Measurements from ENCODE around the gene DIP2C. TPM values are rescaled to one million over a fixed set of nuclear protein-coding genes. Genes with fewer than 3 reads are reported as not detected.
A peak's percentile ranks its signal among the peaks of the same experiment; 100 is the strongest.
"Not testable (repeated sequence)": the region's sequence is repeated elsewhere in the genome, so short reads cannot be mapped to it uniquely, and the experiment has no call there.

DIP2C gene
- polyA plus RNA-seq, 2 donors: 2.2 to 2.7 TPM

DNA sequence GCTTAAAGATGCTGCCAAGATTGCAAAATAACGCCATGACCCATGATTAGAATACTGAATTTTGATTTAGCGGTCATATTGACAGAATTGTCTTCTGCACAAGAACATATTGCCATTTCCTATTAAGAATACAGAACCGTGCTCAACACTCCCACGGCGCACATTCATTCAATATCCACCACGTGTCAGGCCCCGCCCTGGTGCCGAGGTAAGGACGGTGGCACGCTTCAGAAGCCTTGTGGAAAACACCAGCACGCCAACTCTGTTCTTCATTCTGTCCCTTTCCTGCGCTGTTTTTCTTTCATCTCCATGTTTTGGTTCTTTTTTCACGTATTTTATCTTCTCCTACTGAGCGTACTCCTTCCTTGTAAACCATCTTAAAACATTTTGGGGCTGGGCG is 364.9 kb downstream of the DIP2C start:
- H3K27me3 ChIP-seq (ENCODE audit: control insufficient read depth in 1 of 2, insufficient read depth in 2 of 2, low read length in 2 of 2): no peaks in the 10 kb centered on the region
- H3K27ac ChIP-seq (ENCODE audit: low read depth in 2 of 2, low read length in 1 of 2): no peak overlapping the region
- H3K9me3 ChIP-seq (ENCODE audit: control insufficient read depth in 2 of 2, insufficient read depth in 1 of 2, low read depth in 1 of 2, low read length in 1 of 2): no peaks in the 10 kb centered on the region
- 90 to 92% methylated on average over 15 of the region's 15 CpGs for WGBS, 2 donors
- peaks cover 0 to 3% of the 10 kb centered on the region in 2 donors for H3K36me3 ChIP-seq (ENCODE audit: control insufficient read depth in 2 of 2, insufficient read depth in 2 of 2, low read length in 1 of 2)
- H3K4me1 ChIP-seq (ENCODE audit: control insufficient read depth in 2 of 2, insufficient read depth in 2 of 2, low read length in 1 of 2): peaks cover 0 to 2% of the 10 kb centered on the region in 2 donors
- no peak overlapping the region for H3K4me3 ChIP-seq (ENCODE audit: low read depth in 1 of 2, low read length in 2 of 2)

DNA sequence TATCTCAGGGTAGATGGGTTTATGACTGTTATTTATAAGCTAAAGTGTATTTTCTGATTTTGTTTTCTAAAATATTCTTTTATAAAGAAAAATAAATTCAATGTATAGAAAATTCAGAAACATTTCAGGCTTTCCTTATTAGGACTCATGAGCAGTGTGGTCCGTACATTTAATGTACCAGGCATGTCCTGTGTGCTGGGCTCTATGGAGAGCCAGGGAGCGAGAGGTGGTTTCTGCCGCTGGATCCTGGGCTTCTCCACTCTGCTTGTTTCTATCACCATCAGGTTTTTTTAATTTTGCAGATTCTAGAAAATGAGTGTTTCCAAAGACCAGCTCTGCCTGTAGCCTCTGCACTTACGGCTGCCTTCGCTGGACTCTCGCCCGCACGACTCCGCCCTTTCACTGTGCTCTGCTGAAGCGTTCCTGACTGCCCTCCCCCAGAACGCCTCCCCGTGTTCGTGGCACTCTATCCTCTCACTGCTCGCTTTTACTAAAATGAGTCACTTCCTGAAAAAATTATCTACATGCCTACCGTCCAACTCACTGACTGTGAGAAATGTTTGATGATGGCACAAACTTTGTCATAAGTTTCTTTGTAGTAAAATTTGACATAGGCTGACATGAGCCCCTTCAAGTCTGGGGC is 365.7 kb downstream of the DIP2C start:
- 24 to 40% methylated on average over 15 of the region's 15 CpGs for WGBS, 2 donors
- peaks cover 0 to 3% of the 10 kb centered on the region in 2 donors for H3K36me3 ChIP-seq (ENCODE audit: control insufficient read depth in 2 of 2, insufficient read depth in 2 of 2, low read length in 1 of 2)
- no peak overlapping the region for H3K4me3 ChIP-seq (ENCODE audit: low read depth in 1 of 2, low read length in 2 of 2)
- H3K27me3 ChIP-seq (ENCODE audit: control insufficient read depth in 1 of 2, insufficient read depth in 2 of 2, low read length in 2 of 2): no peaks in the 10 kb centered on the region
- H3K9me3 ChIP-seq (ENCODE audit: control insufficient read depth in 2 of 2, insufficient read depth in 1 of 2, low read depth in 1 of 2, low read length in 1 of 2): no peaks in the 10 kb centered on the region
- H3K27ac ChIP-seq (ENCODE audit: low read depth in 2 of 2, low read length in 1 of 2): peak overlapping the region in 1 of 2 donors; percentile 74
- no peaks in the 10 kb centered on the region for H3K4me1 ChIP-seq (ENCODE audit: control insufficient read depth in 2 of 2, insufficient read depth in 2 of 2, low read length in 1 of 2)

DNA sequence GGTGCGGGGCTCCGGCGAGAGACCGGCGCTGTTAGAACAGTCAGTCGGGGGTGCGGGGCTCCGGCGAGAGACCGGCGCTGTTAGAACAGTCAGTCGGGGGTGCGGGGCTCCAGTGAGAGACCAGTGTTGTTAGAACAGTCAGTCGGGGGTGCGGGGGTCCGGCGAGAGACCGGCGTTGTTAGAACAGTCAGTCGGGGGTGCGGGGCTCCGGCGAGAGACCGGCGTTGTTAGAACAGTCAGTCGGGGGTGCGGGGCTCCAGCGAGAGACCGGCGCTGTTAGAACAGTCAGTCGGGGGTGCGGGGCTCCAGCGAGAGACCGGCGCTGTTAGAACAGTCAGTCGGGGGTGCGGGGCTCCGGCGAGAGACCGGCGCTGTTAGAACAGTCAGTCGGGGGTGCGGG is 366.4 kb downstream of the DIP2C start:
- 91 to 92% methylated on average over 23 to 35 of the region's 43 CpGs for WGBS, 2 donors
- H3K4me3 ChIP-seq (ENCODE audit: low read depth in 1 of 2, low read length in 2 of 2): not testable (repeated sequence)

DNA sequence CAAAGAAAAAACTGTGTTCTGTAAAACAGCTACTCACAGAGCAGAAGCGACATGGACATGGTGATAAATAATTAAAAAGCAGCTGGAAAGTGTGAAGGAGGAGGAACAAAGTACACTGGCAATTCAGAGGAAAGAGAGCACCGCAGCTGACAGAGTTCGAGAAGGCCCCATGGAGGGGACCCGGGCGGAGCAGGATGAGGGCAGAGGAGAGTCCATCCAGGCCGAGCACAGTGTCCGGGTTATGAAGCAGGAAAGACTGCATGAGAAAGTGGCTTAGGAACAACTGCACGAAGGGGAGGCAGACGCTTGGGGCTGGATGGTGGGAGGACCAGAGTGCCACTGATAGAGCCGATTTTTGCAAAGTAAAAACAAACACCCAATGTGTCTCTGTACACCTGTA is 368.7 kb downstream of the DIP2C start:
- H3K4me3 ChIP-seq (ENCODE audit: low read depth in 1 of 2, low read length in 2 of 2): no peak overlapping the region
- H3K27me3 ChIP-seq (ENCODE audit: control insufficient read depth in 1 of 2, insufficient read depth in 2 of 2, low read length in 2 of 2): no peaks in the 10 kb centered on the region
- no peaks in the 10 kb centered on the region for H3K9me3 ChIP-seq (ENCODE audit: control insufficient read depth in 2 of 2, insufficient read depth in 1 of 2, low read depth in 1 of 2, low read length in 1 of 2)
- peaks cover 0 to 7% of the 10 kb centered on the region in 2 donors for H3K36me3 ChIP-seq (ENCODE audit: control insufficient read depth in 2 of 2, insufficient read depth in 2 of 2, low read length in 1 of 2)
- H3K27ac ChIP-seq (ENCODE audit: low read depth in 2 of 2, low read length in 1 of 2): no peak overlapping the region
- 89 to 94% methylated on average over 10 of the region's 10 CpGs for WGBS, 2 donors
- H3K4me1 ChIP-seq (ENCODE audit: control insufficient read depth in 2 of 2, insufficient read depth in 2 of 2, low read length in 1 of 2): peaks cover 0 to 5% of the 10 kb centered on the region in 2 donors

More for the DNA sequence above, 366.4 kb downstream of the DIP2C start:
- H3K27ac ChIP-seq (ENCODE audit: low read depth in 2 of 2, low read length in 1 of 2); H3K9me3 ChIP-seq (ENCODE audit: control insufficient read depth in 2 of 2, insufficient read depth in 1 of 2, low read depth in 1 of 2, low read length in 1 of 2); H3K36me3 ChIP-seq (ENCODE audit: control insufficient read depth in 2 of 2, insufficient read depth in 2 of 2, low read length in 1 of 2); H3K27me3 ChIP-seq (ENCODE audit: control insufficient read depth in 1 of 2, insufficient read depth in 2 of 2, low read length in 2 of 2); H3K4me1 ChIP-seq (ENCODE audit: control insufficient read depth in 2 of 2, insufficient read depth in 2 of 2, low read length in 1 of 2): not testable (repeated sequence)

DNA sequence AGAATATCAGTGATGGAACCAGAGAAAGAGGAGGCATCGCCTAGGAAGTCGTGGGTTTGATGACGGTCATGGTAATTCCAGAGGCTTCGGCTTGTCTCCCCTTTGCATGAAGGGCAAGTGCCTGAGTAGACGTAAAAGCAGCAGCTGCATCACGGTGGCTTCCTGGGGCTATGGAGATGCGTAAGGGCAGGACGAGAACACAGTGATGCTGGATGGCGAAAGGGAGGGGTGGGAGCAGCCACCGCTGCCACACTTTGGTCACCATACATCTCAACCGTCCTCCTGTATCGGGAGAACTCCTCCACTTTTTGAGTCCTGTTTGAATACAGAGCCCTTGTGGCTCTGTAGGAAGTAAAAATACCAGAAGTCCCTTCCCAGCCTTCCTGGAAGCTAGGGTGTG is 371.5 kb downstream of the DIP2C start:
- H3K27ac ChIP-seq (ENCODE audit: low read depth in 2 of 2, low read length in 1 of 2): peak overlapping the region in 1 of 2 donors; percentile 21
- H3K36me3 ChIP-seq (ENCODE audit: control insufficient read depth in 2 of 2, insufficient read depth in 2 of 2, low read length in 1 of 2): peaks cover 0 to 7% of the 10 kb centered on the region in 2 donors
- no peak overlapping the region for H3K4me3 ChIP-seq (ENCODE audit: low read depth in 1 of 2, low read length in 2 of 2)
- peaks cover 0 to 5% of the 10 kb centered on the region in 2 donors for H3K4me1 ChIP-seq (ENCODE audit: control insufficient read depth in 2 of 2, insufficient read depth in 2 of 2, low read length in 1 of 2)
- 91 to 95% methylated on average over 12 of the region's 12 CpGs for WGBS, 2 donors
- no peaks in the 10 kb centered on the region for H3K9me3 ChIP-seq (ENCODE audit: control insufficient read depth in 2 of 2, insufficient read depth in 1 of 2, low read depth in 1 of 2, low read length in 1 of 2)
- no peaks in the 10 kb centered on the region for H3K27me3 ChIP-seq (ENCODE audit: control insufficient read depth in 1 of 2, insufficient read depth in 2 of 2, low read length in 2 of 2)

DNA sequence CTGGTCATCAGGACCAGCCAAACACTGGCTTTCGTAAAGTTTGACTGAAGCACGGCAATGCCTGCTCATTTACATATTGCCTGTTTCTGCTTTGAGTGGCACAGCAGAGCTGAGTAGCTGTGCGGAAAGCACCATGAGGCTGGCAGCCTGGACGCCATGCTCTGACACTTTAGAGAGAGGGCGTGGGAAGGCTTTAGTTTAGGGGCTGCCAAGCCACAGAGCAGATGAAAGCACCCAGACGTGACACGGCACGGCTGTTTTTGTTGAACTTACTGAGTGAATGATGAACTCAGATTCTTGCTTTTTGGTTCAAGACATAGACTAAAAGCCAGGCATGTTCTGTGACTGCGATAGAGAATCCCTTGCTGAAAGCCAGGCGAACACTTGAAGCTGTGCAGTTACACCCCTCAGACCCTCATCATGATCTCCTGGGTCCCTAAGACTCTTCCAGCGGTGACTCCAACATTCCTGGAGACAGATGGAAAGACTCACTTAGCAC is 372.1 kb downstream of the DIP2C start:
- H3K36me3 ChIP-seq (ENCODE audit: control insufficient read depth in 2 of 2, insufficient read depth in 2 of 2, low read length in 1 of 2): peaks cover 0 to 7% of the 10 kb centered on the region in 2 donors
- no peaks in the 10 kb centered on the region for H3K27me3 ChIP-seq (ENCODE audit: control insufficient read depth in 1 of 2, insufficient read depth in 2 of 2, low read length in 2 of 2)
- peaks cover 0 to 5% of the 10 kb centered on the region in 2 donors for H3K4me1 ChIP-seq (ENCODE audit: control insufficient read depth in 2 of 2, insufficient read depth in 2 of 2, low read length in 1 of 2)
- H3K27ac ChIP-seq (ENCODE audit: low read depth in 2 of 2, low read length in 1 of 2): no peak overlapping the region
- no peaks in the 10 kb centered on the region for H3K9me3 ChIP-seq (ENCODE audit: control insufficient read depth in 2 of 2, insufficient read depth in 1 of 2, low read depth in 1 of 2, low read length in 1 of 2)
- 59 to 65% methylated on average over 11 of the region's 11 CpGs for WGBS, 2 donors
- no peak overlapping the region for H3K4me3 ChIP-seq (ENCODE audit: low read depth in 1 of 2, low read length in 2 of 2)

DNA sequence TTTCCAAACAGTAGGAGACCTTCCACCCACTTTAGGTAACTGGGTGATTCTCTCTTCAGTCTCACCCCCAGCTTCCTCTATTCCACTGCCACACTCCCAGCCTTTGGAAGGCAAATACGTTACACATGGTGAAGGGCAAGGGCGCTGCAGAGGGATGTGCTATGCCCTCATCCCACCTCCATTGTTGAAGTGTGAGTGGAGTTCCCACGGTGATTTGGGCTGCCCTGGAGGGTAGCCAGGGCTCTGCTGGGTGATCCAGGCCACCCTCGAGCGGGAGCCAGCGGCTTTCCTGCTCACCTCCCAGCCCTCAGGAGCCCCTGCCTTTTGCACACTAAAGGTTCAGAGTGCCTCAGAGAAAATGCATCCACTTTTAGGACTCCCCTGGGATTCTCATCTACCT is 373.1 kb downstream of the DIP2C start:
- H3K36me3 ChIP-seq (ENCODE audit: control insufficient read depth in 2 of 2, insufficient read depth in 2 of 2, low read length in 1 of 2): peaks cover 0 to 7% of the 10 kb centered on the region in 2 donors
- H3K9me3 ChIP-seq (ENCODE audit: control insufficient read depth in 2 of 2, insufficient read depth in 1 of 2, low read depth in 1 of 2, low read length in 1 of 2): no peaks in the 10 kb centered on the region
- no peak overlapping the region for H3K4me3 ChIP-seq (ENCODE audit: low read depth in 1 of 2, low read length in 2 of 2)
- WGBS, 2 donors: 83 to 88% methylated on average over 6 of the region's 6 CpGs
- no peaks in the 10 kb centered on the region for H3K27me3 ChIP-seq (ENCODE audit: control insufficient read depth in 1 of 2, insufficient read depth in 2 of 2, low read length in 2 of 2)
- peaks cover 0 to 5% of the 10 kb centered on the region in 2 donors for H3K4me1 ChIP-seq (ENCODE audit: control insufficient read depth in 2 of 2, insufficient read depth in 2 of 2, low read length in 1 of 2)
- no peak overlapping the region for H3K27ac ChIP-seq (ENCODE audit: low read depth in 2 of 2, low read length in 1 of 2)

DNA sequence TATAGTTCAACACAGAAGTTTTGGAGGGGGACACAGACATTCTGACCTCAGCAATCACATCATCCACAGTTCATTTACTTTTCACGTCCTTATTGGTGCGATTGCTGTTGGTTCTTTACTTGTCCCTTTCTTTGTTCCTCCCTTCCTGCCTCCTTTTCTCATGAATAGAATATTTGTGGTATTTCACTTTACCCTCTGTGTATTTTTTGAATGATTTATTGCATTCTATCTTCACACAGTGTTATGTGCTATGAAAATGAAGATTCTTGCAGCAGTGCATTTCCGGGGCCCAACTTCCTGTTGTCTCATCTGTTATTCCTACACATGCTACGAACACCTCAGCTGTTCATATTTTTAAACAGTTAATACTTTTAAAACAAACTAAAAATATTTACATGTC is 374.6 kb downstream of the DIP2C start:
- H3K36me3 ChIP-seq (ENCODE audit: control insufficient read depth in 2 of 2, insufficient read depth in 2 of 2, low read length in 1 of 2): peaks cover 0 to 7% of the 10 kb centered on the region in 2 donors
- no peak overlapping the region for H3K4me3 ChIP-seq (ENCODE audit: low read depth in 1 of 2, low read length in 2 of 2)
- H3K9me3 ChIP-seq (ENCODE audit: control insufficient read depth in 2 of 2, insufficient read depth in 1 of 2, low read depth in 1 of 2, low read length in 1 of 2): no peaks in the 10 kb centered on the region
- H3K4me1 ChIP-seq (ENCODE audit: control insufficient read depth in 2 of 2, insufficient read depth in 2 of 2, low read length in 1 of 2): peaks cover 0 to 5% of the 10 kb centered on the region in 2 donors
- H3K27ac ChIP-seq (ENCODE audit: low read depth in 2 of 2, low read length in 1 of 2): no peak overlapping the region
- H3K27me3 ChIP-seq (ENCODE audit: control insufficient read depth in 1 of 2, insufficient read depth in 2 of 2, low read length in 2 of 2): no peaks in the 10 kb centered on the region
- 79 to 80% methylated on average over 4 of the region's 4 CpGs for WGBS, 2 donors

DNA sequence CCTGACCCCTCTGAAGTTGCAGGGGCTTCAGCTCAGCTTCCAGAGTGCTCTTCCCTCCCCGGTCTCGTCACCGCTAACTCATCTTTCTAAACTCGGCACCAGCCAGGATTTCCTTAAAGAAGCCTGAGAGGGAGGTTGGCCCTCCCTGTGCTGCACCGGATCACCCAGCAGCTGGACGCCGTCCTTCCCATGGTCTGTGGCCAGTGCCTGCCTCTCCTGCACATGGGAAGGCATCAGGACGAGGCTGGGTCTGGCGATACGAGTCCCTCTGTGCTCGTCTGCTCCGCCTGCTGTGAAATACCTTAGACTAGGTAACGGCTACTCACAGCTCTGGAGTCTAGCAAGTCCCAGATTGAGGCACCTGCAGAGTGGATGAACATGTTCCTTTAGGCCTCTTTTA is 375.1 kb downstream of the DIP2C start:
- Histone ChIP-seq H3K9me3 (ENCODE audit: control insufficient read depth in 2 of 2, insufficient read depth in 1 of 2, low read depth in 1 of 2, low read length in 1 of 2) (no peaks in the 10 kb centered on the region), H3K4me3 (ENCODE audit: low read depth in 1 of 2, low read length in 2 of 2) (no peak overlapping the region), H3K27me3 (ENCODE audit: control insufficient read depth in 1 of 2, insufficient read depth in 2 of 2, low read length in 2 of 2) (no peaks in the 10 kb centered on the region), H3K27ac (ENCODE audit: low read depth in 2 of 2, low read length in 1 of 2) (no peak overlapping the region), H3K4me1 (ENCODE audit: control insufficient read depth in 2 of 2, insufficient read depth in 2 of 2, low read length in 1 of 2) (peaks cover 0 to 5% of the 10 kb centered on the region in 2 donors), H3K36me3 (ENCODE audit: control insufficient read depth in 2 of 2, insufficient read depth in 2 of 2, low read length in 1 of 2) (peaks cover 0 to 7% of the 10 kb centered on the region in 2 donors)
- 82 to 86% methylated on average over 13 of the region's 13 CpGs for WGBS, 2 donors

All from esophagus (tissue), 2 donors.